IMR-90 (cell line): ENCODE data around the gene RYR2. TPM values are rescaled to one million over a fixed set of nuclear protein-coding genes. Genes with fewer than 3 reads are reported as not detected.

Experiments used
- ATAC-seq: fragments of 200-7000 bp; cut with Tn5 transposase; 2 replicates; pipeline ENCODE4 v1.9.1; 2020; ENCODE audit warnings: low read depth, mild to moderate bottlenecking, moderate library complexity
- BruUV-seq: library from RNA; stranded (reverse); fragments of 400-500 nt; replicated peaks from 2 replicates; lab custom pipeline; 2021; lab: Mats Ljungman, UMichigan
- CTCF ChIA-PET: fragments of 300-600 bp; formaldehyde crosslinking; extraction: SDS; loops from one replicate; lab custom pipeline; 2021; ENCODE audit warnings: antibody characterized with exemption; lab: Yijun Ruan, JAX
- POLR2A ChIA-PET: fragments of 300-600 bp; sonication (Branson Sonifier 250); formaldehyde crosslinking; loops from one replicate; lab custom pipeline; 2022; ENCODE audit warnings: antibody characterized with exemption; ENCODE audit not compliant: unreplicated experiment; lab: Charles Lee
- DNase-seq: peaks from one replicate; pipeline ENCODE4 v3.0.0; 2013
- H2AFZ ChIP-seq: replicated peaks from 2 replicates; pipeline ENCODE3; 2013; ENCODE audit warnings: low read length, mild to moderate bottlenecking; ENCODE audit not compliant: poor library complexity
- H2AK5ac ChIP-seq: 2 replicates; pipeline ENCODE4 v1.6.1; 2013; ENCODE audit warnings: low read depth, low read length, inconsistent platforms
- H2AK9ac ChIP-seq: replicated peaks from 2 replicates; pipeline ENCODE3; 2013; ENCODE audit warnings: mild to moderate bottlenecking, low read depth, low read length, moderate library complexity; ENCODE audit not compliant: poor library complexity
- H2BK120ac ChIP-seq: 2 replicates; pipeline ENCODE4 v1.6.1; 2013; ENCODE audit warnings: low read depth, low read length, inconsistent platforms
- H2BK15ac ChIP-seq: 3 replicates; pipeline ENCODE4 v1.6.1; 2013; ENCODE audit warnings: low read depth, low read length, inconsistent platforms
- H2BK20ac ChIP-seq: 2 replicates; pipeline ENCODE4 v1.6.1; 2013; ENCODE audit warnings: low read depth, mild to moderate bottlenecking, inconsistent platforms, low read length, moderate library complexity
- H2BK5ac ChIP-seq: 2 replicates; pipeline ENCODE4 v1.6.1; 2013; ENCODE audit warnings: mild to moderate bottlenecking, low read depth, low read length, inconsistent platforms; ENCODE audit not compliant: poor library complexity, severe bottlenecking
- H3K14ac ChIP-seq: replicated peaks from 2 replicates; pipeline ENCODE4 v1.6.1; 2013; ENCODE audit warnings: low read depth, low read length, inconsistent platforms
- H3K18ac ChIP-seq: 2 replicates; pipeline ENCODE4 v1.6.1; 2013; ENCODE audit warnings: low read depth, low read length, control low read depth
- H3K23ac ChIP-seq: 2 replicates; pipeline ENCODE4 v1.6.1; 2013; ENCODE audit warnings: low read depth, low read length, inconsistent platforms
- H3K27ac ChIP-seq: 2 replicates; pipeline ENCODE4 v1.5.1; 2013; ENCODE audit warnings: mild to moderate bottlenecking, control low read depth, low read length; ENCODE audit not compliant: insufficient read depth
- H3K27me3 ChIP-seq: 2 replicates; pipeline ENCODE4 v1.6.1; 2013; ENCODE audit warnings: low read length; ENCODE audit not compliant: control insufficient read depth, insufficient read depth
- H3K36me3 ChIP-seq: 2 replicates; pipeline ENCODE4 v1.6.1; 2013; ENCODE audit warnings: low read length, mixed read lengths; ENCODE audit not compliant: control insufficient read depth, insufficient read depth
- H3K4ac ChIP-seq: 2 replicates; pipeline ENCODE4 v1.6.1; 2013; ENCODE audit warnings: low read depth, low read length, inconsistent platforms
- H3K4me1 ChIP-seq: 2 replicates; pipeline ENCODE4 v1.6.1; 2013; ENCODE audit warnings: low read length, mixed read lengths; ENCODE audit not compliant: control insufficient read depth, insufficient read depth
- H3K4me2 ChIP-seq: 2 replicates; pipeline ENCODE4 v1.6.1; 2013; ENCODE audit warnings: low read depth, mild to moderate bottlenecking, control low read depth, low read length, moderate library complexity
- H3K4me3 ChIP-seq: 2 replicates; pipeline ENCODE4 v1.5.1; 2013; ENCODE audit warnings: low read depth, mild to moderate bottlenecking, control low read depth, low read length, moderate library complexity; ENCODE audit not compliant: insufficient read depth
- H3K56ac ChIP-seq: 2 replicates; pipeline ENCODE4 v1.6.1; 2013; ENCODE audit warnings: low read length, inconsistent platforms; ENCODE audit not compliant: insufficient read depth; ENCODE audit errors: extremely low read depth
- H3K79me1 ChIP-seq, 2 experiments: 2 replicates each; pipeline ENCODE4 v1.6.1; 2013; ENCODE audit warnings: low read length in 2 of 2, inconsistent platforms in 1 of 2, low read depth in 1 of 2
- H3K9ac ChIP-seq: 2 replicates; pipeline ENCODE4 v1.6.1; 2013; ENCODE audit warnings: low read depth, low read length, control low read depth
- H3K9me1 ChIP-seq: 2 replicates; pipeline ENCODE4 v1.6.1; 2013; ENCODE audit warnings: low read length, inconsistent platforms; ENCODE audit not compliant: insufficient read depth
- H3K9me3 ChIP-seq: 2 replicates; pipeline ENCODE4 v1.6.1; 2013; ENCODE audit warnings: low read length; ENCODE audit not compliant: control insufficient read depth, insufficient read depth
- H4K20me1 ChIP-seq: 2 replicates; pipeline ENCODE4 v1.6.1; 2013; ENCODE audit warnings: low read length, inconsistent platforms; ENCODE audit not compliant: insufficient read depth
- H4K5ac ChIP-seq: 2 replicates; pipeline ENCODE4 v1.6.1; 2013; ENCODE audit warnings: mild to moderate bottlenecking, low read depth, low read length, control low read depth
- H4K8ac ChIP-seq, 2 experiments: 2 replicates each; pipeline ENCODE4 v1.6.1; 2013; ENCODE audit warnings: low read depth in 2 of 2, low read length in 2 of 2, control low read depth in 1 of 2, inconsistent platforms in 1 of 2
- H4K91ac ChIP-seq: 2 replicates; pipeline ENCODE4 v1.6.1; 2013; ENCODE audit warnings: low read depth, low read length, inconsistent platforms; ENCODE audit not compliant: insufficient read depth
- CEBPB ChIP-seq: IDR thresholded peaks from 2 replicates; pipeline ENCODE4 v1.6.1; 2012; ENCODE audit warnings: low read depth, low read length, improper control_type of control experiment
- CHD1 ChIP-seq: IDR thresholded peaks from 2 replicates; pipeline ENCODE4 v1.6.1; 2012; ENCODE audit warnings: low read depth, low read length, improper control_type of control experiment
- MAFK ChIP-seq: IDR thresholded peaks from 2 replicates; pipeline ENCODE4 v1.6.1; 2012; ENCODE audit warnings: low read depth, low read length, improper control_type of control experiment
- MAZ ChIP-seq: IDR thresholded peaks from 2 replicates; pipeline ENCODE4 v1.6.1; 2012; ENCODE audit warnings: low read depth, mild to moderate bottlenecking, low read length, improper control_type of control experiment, moderate library complexity, borderline replicate concordance
- MXI1 ChIP-seq: IDR thresholded peaks from 2 replicates; pipeline ENCODE4 v1.6.1; 2012; ENCODE audit warnings: low read depth, mild to moderate bottlenecking, low read length, moderate library complexity, borderline replicate concordance
- POLR2A ChIP-seq: IDR thresholded peaks from 2 replicates; pipeline ENCODE4 v1.6.1; 2012; ENCODE audit warnings: mild to moderate bottlenecking, low read depth, low read length
- RAD21 ChIP-seq: IDR thresholded peaks from 2 replicates; pipeline ENCODE4 v1.6.1; 2012; ENCODE audit warnings: low read length, improper control_type of control experiment
- RCOR1 ChIP-seq: IDR thresholded peaks from 2 replicates; pipeline ENCODE4 v1.6.1; 2012; ENCODE audit warnings: mild to moderate bottlenecking, low read length, improper control_type of control experiment; ENCODE audit not compliant: insufficient replicate concordance
- WGBS, 2 experiments: methylation state at CpG; one replicate each; pipeline versions ENCODE4 v1.1.5 to v1.1.7; 2013; ENCODE audit warnings: missing lambda C conversion rate in 2 of 2; ENCODE audit not compliant: insufficient read length in 1 of 2; ENCODE audit errors: extremely low coverage in 2 of 2; 5-methylcytosine and 5-hydroxymethylcytosine counted together
- dilution Hi-C: fragments of 300-500 bp; cut with HindIII; formaldehyde crosslinking; loops from one replicate; pipeline ENCODE4 v1.14.3; 2018; ENCODE audit warnings: low sequenced_read_pairs; ENCODE audit not compliant: unreplicated experiment
- in situ Hi-C: fragments of 300-500 bp; cut with MboI; formaldehyde crosslinking; loops from 3 replicates; pipeline ENCODE4 v1.14.3; 2019; ENCODE audit warnings: low sequenced_read_pairs, inconsistent platforms, mixed read lengths
- intact Hi-C: fragments of 100-400 bp; cut with micrococcal nuclease; formaldehyde crosslinking; loops from 2 replicates; pipeline ENCODE4 v1.10.0; 2022
- polyA plus RNA-seq, 3 experiments: library from polyadenylated mRNA; depleted of rRNA; stranded (reverse); fragments of >200 nt; gene quantifications; 2 replicates each; pipeline ENCODE4 v1.2.3, GENCODE V29; 2012; ENCODE audit warnings: low replicate concordance in 1 of 3
- total RNA-seq: library from RNA; depleted of rRNA; stranded (reverse); fragments of >200 nt; gene quantifications from 2 replicates; pipeline ENCODE4 v1.2.3, GENCODE V29; 2012
- TF ChIP-seq, protein P1 (sequence below): fragments of 150-350 bp; IDR thresholded peaks from 2 replicates; pipeline ENCODE4 v1.6.1; 2016; ENCODE audit warnings: low read depth, mild to moderate bottlenecking, low read length, moderate library complexity, borderline replicate concordance
- TF ChIP-seq, protein P2 (sequence below): conservative IDR thresholded peaks from 2 replicates; pipeline ENCODE4 v1.5.1; 2012; ENCODE audit warnings: mild to moderate bottlenecking, low read depth, low read length, improper control_type of control experiment

RYR2 gene
- total and polyA plus RNA-seq, 2 of the 4 experiments (the other 2 are of a cell fraction), result not detected

DNA sequence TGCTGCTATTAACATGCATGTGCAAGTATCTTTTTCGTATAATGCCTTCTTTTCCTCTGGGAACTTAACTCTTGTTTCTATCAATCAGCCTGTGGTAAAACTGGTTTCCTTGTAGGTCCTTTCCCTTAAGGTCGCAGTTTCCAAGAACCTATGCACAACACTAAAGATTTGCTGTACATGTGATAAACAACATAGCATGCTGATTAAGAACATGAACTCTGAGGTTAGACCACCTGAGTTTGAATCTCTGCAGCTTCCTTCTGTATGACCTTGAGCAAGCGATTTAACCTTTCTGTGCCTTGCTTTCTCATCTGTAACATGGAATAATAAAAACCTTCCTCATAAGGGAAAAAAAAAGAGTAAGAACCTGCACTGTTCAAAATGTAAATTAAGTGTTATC, 186.4 kb downstream of the RYR2 start:
- no peak overlapping the region for H3K4me3 ChIP-seq
- ATAC-seq, result no peak
- H3K14ac ChIP-seq, result no peak overlapping the region
- no peak overlapping the region for H3K56ac ChIP-seq
- no peaks in the 10 kb centered on the region for H4K20me1 ChIP-seq
- H2BK15ac ChIP-seq, result no peak overlapping the region
- no peaks in the 10 kb centered on the region for H3K9me1 ChIP-seq
- TF ChIP-seq MAZ (no peak), RCOR1 (no peak), POLR2A (no peak), MAFK (no peak), CHD1 (no peak), RAD21 (no peak), CEBPB (no peak), MXI1 (no peak)
- TF ChIP-seq, protein P1, sequence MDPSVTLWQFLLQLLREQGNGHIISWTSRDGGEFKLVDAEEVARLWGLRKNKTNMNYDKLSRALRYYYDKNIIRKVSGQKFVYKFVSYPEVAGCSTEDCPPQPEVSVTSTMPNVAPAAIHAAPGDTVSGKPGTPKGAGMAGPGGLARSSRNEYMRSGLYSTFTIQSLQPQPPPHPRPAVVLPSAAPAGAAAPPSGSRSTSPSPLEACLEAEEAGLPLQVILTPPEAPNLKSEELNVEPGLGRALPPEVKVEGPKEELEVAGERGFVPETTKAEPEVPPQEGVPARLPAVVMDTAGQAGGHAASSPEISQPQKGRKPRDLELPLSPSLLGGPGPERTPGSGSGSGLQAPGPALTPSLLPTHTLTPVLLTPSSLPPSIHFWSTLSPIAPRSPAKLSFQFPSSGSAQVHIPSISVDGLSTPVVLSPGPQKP, result no peak
- TF ChIP-seq, protein P2, sequence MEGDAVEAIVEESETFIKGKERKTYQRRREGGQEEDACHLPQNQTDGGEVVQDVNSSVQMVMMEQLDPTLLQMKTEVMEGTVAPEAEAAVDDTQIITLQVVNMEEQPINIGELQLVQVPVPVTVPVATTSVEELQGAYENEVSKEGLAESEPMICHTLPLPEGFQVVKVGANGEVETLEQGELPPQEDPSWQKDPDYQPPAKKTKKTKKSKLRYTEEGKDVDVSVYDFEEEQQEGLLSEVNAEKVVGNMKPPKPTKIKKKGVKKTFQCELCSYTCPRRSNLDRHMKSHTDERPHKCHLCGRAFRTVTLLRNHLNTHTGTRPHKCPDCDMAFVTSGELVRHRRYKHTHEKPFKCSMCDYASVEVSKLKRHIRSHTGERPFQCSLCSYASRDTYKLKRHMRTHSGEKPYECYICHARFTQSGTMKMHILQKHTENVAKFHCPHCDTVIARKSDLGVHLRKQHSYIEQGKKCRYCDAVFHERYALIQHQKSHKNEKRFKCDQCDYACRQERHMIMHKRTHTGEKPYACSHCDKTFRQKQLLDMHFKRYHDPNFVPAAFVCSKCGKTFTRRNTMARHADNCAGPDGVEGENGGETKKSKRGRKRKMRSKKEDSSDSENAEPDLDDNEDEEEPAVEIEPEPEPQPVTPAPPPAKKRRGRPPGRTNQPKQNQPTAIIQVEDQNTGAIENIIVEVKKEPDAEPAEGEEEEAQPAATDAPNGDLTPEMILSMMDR, result no peak
- H3K4me2 ChIP-seq, result no peak overlapping the region
- no peaks in the 10 kb centered on the region for H3K36me3 ChIP-seq
- H3K79me1 ChIP-seq, result no peaks in the 10 kb centered on the region
- H2BK20ac ChIP-seq, result no peak overlapping the region
- no peak overlapping the region for H3K23ac ChIP-seq
- WGBS, 2 experiments, result 67% methylated on average over 1 of the region's 3 CpGs; no CpG with 5 or more reads in 1 of the 2 experiments
- no TSS peak for BruUV-seq
- DNase-seq, result no peak
- H2AK9ac ChIP-seq, result no peak overlapping the region
- ChIA-PET CTCF (no interaction called here), POLR2A (no interaction called here)
- H3K9me3 ChIP-seq, result peaks cover 8% of the 10 kb centered on the region
- H4K91ac ChIP-seq, result no peak overlapping the region
- H4K5ac ChIP-seq, result no peak overlapping the region
- dilution Hi-C loops (no loop called here), intact Hi-C loops (no loop called here), in situ Hi-C loops (no loop called here)
- H3K4ac ChIP-seq, result no peak overlapping the region
- H2AFZ ChIP-seq, result no peak overlapping the region
- no peak overlapping the region for H2BK5ac ChIP-seq
- no peaks in the 10 kb centered on the region for H3K4me1 ChIP-seq
- H3K18ac ChIP-seq, result no peak overlapping the region
- H3K9ac ChIP-seq, result no peak overlapping the region
- no peak overlapping the region for H3K27ac ChIP-seq
- no peak overlapping the region for H2BK120ac ChIP-seq
- H3K27me3 ChIP-seq, result no peaks in the 10 kb centered on the region
- H2AK5ac ChIP-seq, result no peak overlapping the region
- no peak overlapping the region for H4K8ac ChIP-seq
